B cell (primary cell): ENCODE data around the gene GPA33. TPM values are rescaled to one million over a fixed set of nuclear protein-coding genes. Genes with fewer than 3 reads are reported as not detected.
A peak's percentile ranks its signal among the peaks of the same experiment; 100 is the strongest.

Source experiments
- ATAC-seq: fragments of 200-7000 bp; cut with Tn5 transposase; one replicate; pipeline ENCODE4 v1.10.0; 2021; ENCODE audit warnings: low read depth, mild to moderate bottlenecking, moderate number of reproducible peaks, moderate library complexity
- CTCF ChIA-PET: fragments of 350-600 bp; sonication (Branson Sonifier 250); formaldehyde crosslinking; loops from one replicate; lab custom pipeline; 2021; ENCODE audit warnings: antibody characterized with exemption, inconsistent platforms; lab: Charles Lee
- POLR2A ChIA-PET: fragments of 350-600 bp; sonication (Branson Sonifier 250); formaldehyde crosslinking; loops from one replicate; lab custom pipeline; 2021; ENCODE audit warnings: antibody characterized with exemption; lab: Charles Lee
- DNase-seq: peaks from one replicate; pipeline ENCODE4 v3.0.0; 2013
- H2AFZ ChIP-seq: 2 replicates; pipeline ENCODE4 v1.6.1; 2012; ENCODE audit warnings: mild to moderate bottlenecking, low read depth, low read length; ENCODE audit not compliant: insufficient read depth, poor library complexity, severe bottlenecking
- H3K27ac ChIP-seq, 2 donors: 1 replicate in 1 of 2; 2 replicates in 1 of 2; pipeline ENCODE4 v1.5.1; 2012 to 2013; ENCODE audit warnings: low read length in 2 of 2, mild to moderate bottlenecking in 2 of 2, moderate library complexity in 1 of 2
- H3K27me3 ChIP-seq, 4 experiments: fragments of 200-600 bp in 1 of 4; sonication (generic) in 1 of 4; replicated peaks in 1 of 4; 1 replicate in 2 of 4; 2 replicates in 2 of 4; pipeline versions ENCODE4 v1.6.1 to v1.7.0; 2013 to 2016; ENCODE audit warnings: low read length in 3 of 4, mild to moderate bottlenecking in 2 of 4, mixed read lengths in 1 of 4, moderate library complexity in 1 of 4; ENCODE audit not compliant: insufficient read depth in 4 of 4, control insufficient read depth in 3 of 4; ENCODE audit errors: control extremely low read depth in 1 of 4
- H3K36me3 ChIP-seq, 2 experiments: replicated peaks in 1 of 2; 1 replicate in 1 of 2; 2 replicates in 1 of 2; pipeline versions ENCODE4 v1.6.1 to v1.7.1; 2013; ENCODE audit warnings: low read length in 1 of 2; ENCODE audit not compliant: insufficient read depth in 2 of 2, control insufficient read depth in 1 of 2; ENCODE audit errors: control extremely low read depth in 1 of 2, extremely low read depth in 1 of 2
- H3K4me1 ChIP-seq, 2 donors: fragments of 200-600 bp in 1 of 2; sonication (generic) in 1 of 2; 1 replicate in 1 of 2; 2 replicates in 1 of 2; pipeline versions ENCODE4 v1.5.1 to v1.6.1; 2013 to 2017; ENCODE audit warnings: low read length in 2 of 2; ENCODE audit not compliant: control insufficient read depth in 2 of 2, insufficient read depth in 2 of 2
- H3K4me2 ChIP-seq: replicated peaks from 2 replicates; pipeline ENCODE3; 2012; ENCODE audit warnings: mild to moderate bottlenecking, low read depth, low read length; ENCODE audit not compliant: poor library complexity, severe bottlenecking
- H3K4me3 ChIP-seq, 5 experiments: fragments of 200-600 bp in 1 of 5; sonication (generic) in 1 of 5; 1 replicate in 3 of 5; 2 replicates in 2 of 5; pipeline versions ENCODE4 v1.5.1 to v1.7.0; 2011 to 2016; ENCODE audit warnings: low read length in 4 of 5, mild to moderate bottlenecking in 4 of 5, low read depth in 2 of 5, control low read depth in 1 of 5, moderate library complexity in 1 of 5; ENCODE audit not compliant: insufficient read depth in 1 of 5; ENCODE audit errors: control extremely low read depth in 1 of 5, extremely low read depth in 1 of 5
- H3K79me2 ChIP-seq: fragments of 200-600 bp; sonication (generic); one replicate; pipeline ENCODE4 v1.6.0; 2016; ENCODE audit warnings: low read length; ENCODE audit not compliant: control insufficient read depth, insufficient read depth
- H3K9ac ChIP-seq: fragments of 200-600 bp; sonication (generic); 2 replicates; pipeline ENCODE4 v1.6.1; 2017; ENCODE audit warnings: mild to moderate bottlenecking, low read length, moderate library complexity
- H3K9me3 ChIP-seq, 3 donors: one replicate each; pipeline versions ENCODE4 v1.6.1 to v1.7.1; 2013; ENCODE audit warnings: low read length in 2 of 3; ENCODE audit not compliant: control insufficient read depth in 2 of 3, insufficient read depth in 1 of 3; ENCODE audit errors: control extremely low read depth in 1 of 3
- H4K20me1 ChIP-seq: 2 replicates; pipeline ENCODE4 v1.6.0; 2012; ENCODE audit warnings: mild to moderate bottlenecking, low read length; ENCODE audit not compliant: insufficient read depth, control insufficient read depth, poor library complexity, severe bottlenecking
- H3K27ac Mint-ChIP-seq: one replicate; pipeline ENCODE4 v1.8.0; 2021; ENCODE audit warnings: mixed read lengths
- H3K27me3 Mint-ChIP-seq: one replicate; pipeline ENCODE4 v1.8.0; 2021; ENCODE audit warnings: mixed read lengths
- H3K4me1 Mint-ChIP-seq: one replicate; pipeline ENCODE4 v1.8.0; 2021; ENCODE audit warnings: mixed read lengths
- H3K4me3 Mint-ChIP-seq: one replicate; pipeline ENCODE4 v1.8.0; 2021; ENCODE audit warnings: mixed read lengths
- H3K9me3 Mint-ChIP-seq: one replicate; pipeline ENCODE4 v1.8.0; 2022; ENCODE audit warnings: mixed read lengths; ENCODE audit not compliant: insufficient read depth
- CTCF ChIP-seq: fragments of 200-600 bp; IDR thresholded peaks from one replicate; pipeline ENCODE4 v1.8.0; 2022; ENCODE audit warnings: antibody characterized with exemption, mild to moderate bottlenecking
- EZH2 ChIP-seq: IDR thresholded peaks from 2 replicates; pipeline ENCODE4 v1.6.1; 2012; ENCODE audit warnings: borderline replicate concordance, low read depth, mild to moderate bottlenecking, moderate library complexity, low read length; ENCODE audit not compliant: insufficient read depth, poor library complexity, severe bottlenecking
- WGBS: methylation state at CpG from one replicate; pipeline ENCODE4 v1.1.5; 2013; ENCODE audit warnings: missing lambda C conversion rate; ENCODE audit not compliant: insufficient coverage; 5-methylcytosine and 5-hydroxymethylcytosine counted together
- intact Hi-C: fragments of 100-400 bp; cut with micrococcal nuclease; formaldehyde crosslinking; loops from one replicate; pipeline ENCODE4 v1.10.0; 2022
- polyA plus RNA-seq: library from polyadenylated mRNA; depleted of rRNA; stranded (reverse); fragments of >200 nt; gene quantifications from 2 replicates; pipeline ENCODE4 v1.2.3, GENCODE V29; 2012
- total RNA-seq, 2 donors: library from RNA; stranded (reverse); fragments of 120-200 nt in 1 of 2; gene quantifications; 1 replicate in 1 of 2; 2 replicates in 1 of 2; pipeline versions ENCODE4 v1.2.3 to v1.2.4, GENCODE V29; 2013 to 2022

GPA33 gene
- total and polyA plus RNA-seq, 2 donors (not counting 1 experiment from before 2014, with no cell fraction given), result 0.91 to 2.4 TPM

GRCh38 chr1:167059045-167059808 is 30.9 kb downstream of the GPA33 start:
- H3K4me2 ChIP-seq, result peak overlapping the region; percentile 55
- H3K4me3 ChIP-seq, result no peak overlapping the region
- H3K9me3 ChIP-seq, result no peaks in the 10 kb centered on the region
- no peak overlapping the region for H3K27ac ChIP-seq
- Mint-ChIP-seq H3K27me3 (peaks cover 3% of the 10 kb centered on the region), H3K4me3 (no peak overlapping the region), H3K27ac (no peak overlapping the region), H3K9me3 (no peaks in the 10 kb centered on the region), H3K4me1 (peaks cover 4% of the 10 kb centered on the region)
- CTCF ChIA-PET, result interaction anchor here (0.6 to 17.0 kb wide), 65 partner anchors 8 to 1005 kb away, joined by 3 to 944 read pairs (median 4); partner anchors contain the start of genes GPA33, ILDR2, POU2F1 and STYXL2
- POLR2A ChIA-PET, result interaction anchor here (1.9 kb wide), 1 partner anchor 149 kb away, joined by 6 read pairs; no protein-coding TSS in a partner anchor
- WGBS, result 22% methylated on average over 17 of the region's 17 CpGs
- no peak for TF ChIP-seq EZH2
- peak; percentile 99 for TF ChIP-seq CTCF
- H3K4me1 ChIP-seq, result peaks cover 3 to 6% of the 10 kb centered on the region in 2 donors
- intact Hi-C loops, result loop anchor here (1.0 to 5.0 kb wide), 2 partner anchors 82 to 149 kb away; partner anchors contain the start of gene ILDR2
- no peaks in the 10 kb centered on the region for H3K79me2 ChIP-seq
- ATAC-seq (peak; percentile 79), DNase-seq (peak; percentile 79)
- no peaks in the 10 kb centered on the region for H3K36me3 ChIP-seq
- H3K9ac ChIP-seq, result no peak overlapping the region
- H4K20me1 ChIP-seq, result no peaks in the 10 kb centered on the region
- H2AFZ ChIP-seq, result peak overlapping the region; percentile 67
- H3K27me3 ChIP-seq, result peaks cover 0 to 10% (median 0%) of the 10 kb centered on the region in 4 experiments

GRCh38 chr1:167057241-167057688 is 32.9 kb downstream of the GPA33 start:
- intact Hi-C loops, result loop anchor here (5.0 kb wide), 1 partner anchor 80 kb away; the partner anchor contains the start of gene ILDR2
- no peaks in the 10 kb centered on the region for H3K9me3 Mint-ChIP-seq
- H3K4me1 Mint-ChIP-seq, result peaks cover 4% of the 10 kb centered on the region
- Histone ChIP-seq H3K27me3 (peaks cover 0 to 10% (median 0%) of the 10 kb centered on the region in 4 experiments), H3K4me1 (peaks cover 3 to 6% of the 10 kb centered on the region in 2 donors), H3K9me3 (no peaks in the 10 kb centered on the region), H3K27ac (no peak overlapping the region), H2AFZ (peak overlapping the region; percentile 9), H3K79me2 (no peaks in the 10 kb centered on the region), H4K20me1 (no peaks in the 10 kb centered on the region), H3K36me3 (no peaks in the 10 kb centered on the region), H3K4me3 (no peak overlapping the region), H3K9ac (no peak overlapping the region), H3K4me2 (no peak overlapping the region)
- ATAC-seq (no peak), DNase-seq (peak; percentile 42)
- ChIA-PET POLR2A (no interaction called here), CTCF (interaction anchor here (0.9 to 17.0 kb wide), 13 partner anchors 13 to 1133 kb away, joined by 3 to 944 read pairs (median 4); partner anchors contain the start of gene POU2F1)
- TF ChIP-seq CTCF, result peak; percentile 10
- no peak for TF ChIP-seq EZH2
- peaks cover 7% of the 10 kb centered on the region for H3K27me3 Mint-ChIP-seq
- 51% methylated on average over 6 of the region's 6 CpGs for WGBS
- no peak overlapping the region for H3K27ac Mint-ChIP-seq
- H3K4me3 Mint-ChIP-seq, result no peak overlapping the region
